ENCODE data around the gene IRF9. TPM values are rescaled to one million over a fixed set of nuclear protein-coding genes. Genes with fewer than 3 reads are reported as not detected.

Gene IRF9
- total and polyA plus RNA-seq, 8 donors: 1.4 to 143 (median 78.2) TPM

GRCh38 chr14:24122898-24123297, 38.2 kb upstream of the IRF9 start:
- TF ChIP-seq CTCF (IDR thresholded peaks at IDR 0.05) (no peak), POLR2AphosphoS5 (IDR thresholded peaks at IDR 0.05) (no peak), POLR2A (IDR thresholded peaks at IDR 0.05) (no peak), EP300 (IDR thresholded peaks at IDR 0.05) (no peak)
- WGBS, 5 donors: 77 to 95% (median 94%) methylated on average over 8 of the region's 8 CpGs
- Histone ChIP-seq H3K36me3 (peaks cover 65 to 73% (median 70%) of the 10 kb centered on the region in 4 donors), H3K27ac (no peak overlapping the region), H3K4me1 (no peaks in the 10 kb centered on the region), H3K9me3 (no peaks in the 10 kb centered on the region), H3K27me3 (no peaks in the 10 kb centered on the region), H3K4me3 (no peak overlapping the region)
- intact Hi-C loops (cut with DNase I; ENCODE audit: low total_unique reads): no loop called here
- DNase-seq: no peak

GRCh38 chr14:24123424-24124417, 37.3 kb upstream of the IRF9 start:
- H3K27ac ChIP-seq: no peak overlapping the region
- intact Hi-C loops (cut with DNase I; ENCODE audit: low total_unique reads): no loop called here
- WGBS, 5 donors: 85 to 88% (median 86%) methylated on average over 9 of the region's 9 CpGs
- no peaks in the 10 kb centered on the region for H3K4me1 ChIP-seq
- H3K9me3 ChIP-seq: no peaks in the 10 kb centered on the region
- H3K4me3 ChIP-seq: no peak overlapping the region
- no peaks in the 10 kb centered on the region for H3K27me3 ChIP-seq
- TF ChIP-seq EP300 (IDR thresholded peaks at IDR 0.05): no peak
- TF ChIP-seq POLR2AphosphoS5 (IDR thresholded peaks at IDR 0.05): no peak
- no peak for TF ChIP-seq CTCF (IDR thresholded peaks at IDR 0.05)
- TF ChIP-seq POLR2A (IDR thresholded peaks at IDR 0.05): no peak
- peaks cover 57 to 65% (median 62%) of the 10 kb centered on the region in 4 donors for H3K36me3 ChIP-seq
- DNase-seq: no peak

- Histone ChIP-seq H3K4me3 (no peak overlapping the region), H3K9me3 (no peaks in the 10 kb centered on the region), H3K27me3 (no peaks in the 10 kb centered on the region), H3K4me1 (peaks cover 0 to 15% (median 12%) of the 10 kb centered on the region in 4 donors), H3K36me3 (peaks cover 26 to 32% (median 29%) of the 10 kb centered on the region in 4 donors), H3K27ac (no peak overlapping the region)
- no peak for DNase-seq
- no peak for TF ChIP-seq CTCF (IDR thresholded peaks at IDR 0.05)
- no peak for TF ChIP-seq POLR2A (IDR thresholded peaks at IDR 0.05)
- no peak for TF ChIP-seq POLR2AphosphoS5 (IDR thresholded peaks at IDR 0.05)
- no peak for TF ChIP-seq EP300 (IDR thresholded peaks at IDR 0.05)
- intact Hi-C loops (cut with DNase I; ENCODE audit: low total_unique reads): no loop called here
These were observed 34.1 kb upstream of the IRF9 start for GRCh38 chr14:24126939-24127338.

- Histone ChIP-seq H3K4me1 (peaks cover 0 to 22% (median 19%) of the 10 kb centered on the region in 4 donors), H3K27me3 (no peaks in the 10 kb centered on the region), H3K4me3 (no peak overlapping the region), H3K36me3 (peaks cover 18 to 25% (median 22%) of the 10 kb centered on the region in 4 donors), H3K27ac (no peak overlapping the region), H3K9me3 (no peaks in the 10 kb centered on the region)
- no peak for DNase-seq
- 83 to 95% (median 90%) methylated on average over 2 of the region's 2 CpGs for WGBS, 5 donors
- no peak for TF ChIP-seq EP300 (IDR thresholded peaks at IDR 0.05)
- TF ChIP-seq CTCF (IDR thresholded peaks at IDR 0.05): no peak
- TF ChIP-seq POLR2AphosphoS5 (IDR thresholded peaks at IDR 0.05): no peak
- no peak for TF ChIP-seq POLR2A (IDR thresholded peaks at IDR 0.05)
- intact Hi-C loops (cut with DNase I; ENCODE audit: low total_unique reads): no loop called here
These were observed 33.4 kb upstream of the IRF9 start for GRCh38 chr14:24127673-24128072.

Data from stomach (tissue), 9 donors.